C4-2B (cell line): Measurements from ENCODE around the gene BTBD3.

Experiments
- ZFX ChIP-seq: fragments of 450-650 bp; IDR thresholded peaks from 2 replicates; pipeline ENCODE4 v1.6.1; 2017
- TF ChIP-seq, protein P1 (sequence below): fragments of 450-650 bp; conservative IDR thresholded peaks from 2 replicates; pipeline ENCODE4 v1.5.1; 2017; ENCODE audit warnings: mild to moderate bottlenecking

DNA sequence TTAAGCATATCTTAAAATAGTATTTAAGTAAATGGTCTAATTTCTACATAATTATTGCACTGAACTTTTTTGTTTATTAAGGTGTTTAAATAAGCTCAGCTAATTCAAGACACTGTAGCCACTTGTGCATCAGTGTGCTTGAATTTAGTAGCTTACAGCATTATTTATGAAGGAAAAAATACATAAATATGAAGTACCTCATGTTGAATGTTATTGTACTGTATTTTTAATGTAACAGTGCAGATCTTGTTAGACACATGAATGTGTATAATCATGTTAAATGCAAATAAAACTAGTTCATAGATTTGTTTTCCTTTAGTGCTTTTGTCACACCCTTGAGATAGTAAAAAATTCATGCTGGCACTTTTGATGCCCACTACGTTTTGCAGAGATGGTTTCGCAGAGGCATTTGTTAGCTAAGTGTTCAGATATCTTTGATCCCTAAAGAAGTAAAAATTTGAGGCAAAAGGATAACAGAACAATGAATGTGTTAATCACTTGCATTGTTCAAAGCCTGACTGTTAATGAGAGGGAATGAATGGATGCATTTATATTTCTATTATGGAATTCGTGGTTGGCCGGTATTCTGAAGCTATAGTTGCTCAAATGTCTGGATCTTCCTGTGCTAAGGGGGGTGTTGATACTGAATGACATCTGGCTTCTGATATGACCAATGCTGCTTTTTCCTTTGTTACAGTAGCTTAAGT, 8.8 kb downstream of the BTBD3 start:
- TF ChIP-seq, protein P1, sequence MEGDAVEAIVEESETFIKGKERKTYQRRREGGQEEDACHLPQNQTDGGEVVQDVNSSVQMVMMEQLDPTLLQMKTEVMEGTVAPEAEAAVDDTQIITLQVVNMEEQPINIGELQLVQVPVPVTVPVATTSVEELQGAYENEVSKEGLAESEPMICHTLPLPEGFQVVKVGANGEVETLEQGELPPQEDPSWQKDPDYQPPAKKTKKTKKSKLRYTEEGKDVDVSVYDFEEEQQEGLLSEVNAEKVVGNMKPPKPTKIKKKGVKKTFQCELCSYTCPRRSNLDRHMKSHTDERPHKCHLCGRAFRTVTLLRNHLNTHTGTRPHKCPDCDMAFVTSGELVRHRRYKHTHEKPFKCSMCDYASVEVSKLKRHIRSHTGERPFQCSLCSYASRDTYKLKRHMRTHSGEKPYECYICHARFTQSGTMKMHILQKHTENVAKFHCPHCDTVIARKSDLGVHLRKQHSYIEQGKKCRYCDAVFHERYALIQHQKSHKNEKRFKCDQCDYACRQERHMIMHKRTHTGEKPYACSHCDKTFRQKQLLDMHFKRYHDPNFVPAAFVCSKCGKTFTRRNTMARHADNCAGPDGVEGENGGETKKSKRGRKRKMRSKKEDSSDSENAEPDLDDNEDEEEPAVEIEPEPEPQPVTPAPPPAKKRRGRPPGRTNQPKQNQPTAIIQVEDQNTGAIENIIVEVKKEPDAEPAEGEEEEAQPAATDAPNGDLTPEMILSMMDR, result no peak
- TF ChIP-seq ZFX, result no peak
